ENCODE data around the gene TDRD7. TPM values are rescaled to one million over a fixed set of nuclear protein-coding genes. Genes with fewer than 3 reads are reported as not detected.

TDRD7 gene
- total and polyA plus RNA-seq, 9 of the 15 experiments (the other 6 are each of a cell fraction or from before 2014, with no cell fraction given), result 2.2 to 7.7 (median 5.2) TPM

GRCh38 chr9:97518909-97519307 lies 107.0 kb downstream of the TDRD7 start (continued):
- TF ChIP-seq E4F1 (CRISPR knock-in tag; IDR thresholded peaks at IDR 0.05; ENCODE audit: borderline replicate concordance) (no peak), NUFIP1 (IDR thresholded peaks at IDR 0.05; ENCODE audit: partially characterized antibody) (no peak), MAFG (tag; conservative IDR thresholded peaks at IDR 0.05) (peak; percentile 61), SRSF7 (optimal IDR thresholded peaks at IDR 0.05; ENCODE audit: low read depth, low read length) (no peak), SRF (CRISPR knock-in tag; IDR thresholded peaks at IDR 0.05) (peak in 1 of 2 experiments; percentile 43; a peak in 1 of 4 replicates), ZNF707 (CRISPR knock-in tag; conservative IDR thresholded peaks at IDR 0.05) (no peak), ZNF696 (CRISPR knock-in tag; conservative IDR thresholded peaks at IDR 0.05) (no peak), NFIX (CRISPR knock-in tag; IDR thresholded peaks at IDR 0.05; ENCODE audit: low read depth) (no peak), CREM (IDR thresholded peaks at IDR 0.05; ENCODE audit: low read depth) (no peak), RNF2 (IDR thresholded peaks at IDR 0.05) (no peak), ZNF644 (tag; IDR thresholded peaks at IDR 0.05; ENCODE audit: low read depth) (no peak), MLLT1 (IDR thresholded peaks at IDR 0.05) (no peak), CBFA2T2 (conservative IDR thresholded peaks at IDR 0.05) (no peak), MAFF (IDR thresholded peaks at IDR 0.05; ENCODE audit: low read length) (peak; percentile 52; the same call in 1 of the 2 replicates), ZNF639 (CRISPR knock-in tag; conservative IDR thresholded peaks at IDR 0.05 in 1 of 2, IDR thresholded peaks at IDR 0.05 in 1 of 2) (no peak), GABPA (tag; conservative IDR thresholded peaks at IDR 0.05; ENCODE audit: low read depth) (no peak)
- TF ChIP-seq, protein P1, sequence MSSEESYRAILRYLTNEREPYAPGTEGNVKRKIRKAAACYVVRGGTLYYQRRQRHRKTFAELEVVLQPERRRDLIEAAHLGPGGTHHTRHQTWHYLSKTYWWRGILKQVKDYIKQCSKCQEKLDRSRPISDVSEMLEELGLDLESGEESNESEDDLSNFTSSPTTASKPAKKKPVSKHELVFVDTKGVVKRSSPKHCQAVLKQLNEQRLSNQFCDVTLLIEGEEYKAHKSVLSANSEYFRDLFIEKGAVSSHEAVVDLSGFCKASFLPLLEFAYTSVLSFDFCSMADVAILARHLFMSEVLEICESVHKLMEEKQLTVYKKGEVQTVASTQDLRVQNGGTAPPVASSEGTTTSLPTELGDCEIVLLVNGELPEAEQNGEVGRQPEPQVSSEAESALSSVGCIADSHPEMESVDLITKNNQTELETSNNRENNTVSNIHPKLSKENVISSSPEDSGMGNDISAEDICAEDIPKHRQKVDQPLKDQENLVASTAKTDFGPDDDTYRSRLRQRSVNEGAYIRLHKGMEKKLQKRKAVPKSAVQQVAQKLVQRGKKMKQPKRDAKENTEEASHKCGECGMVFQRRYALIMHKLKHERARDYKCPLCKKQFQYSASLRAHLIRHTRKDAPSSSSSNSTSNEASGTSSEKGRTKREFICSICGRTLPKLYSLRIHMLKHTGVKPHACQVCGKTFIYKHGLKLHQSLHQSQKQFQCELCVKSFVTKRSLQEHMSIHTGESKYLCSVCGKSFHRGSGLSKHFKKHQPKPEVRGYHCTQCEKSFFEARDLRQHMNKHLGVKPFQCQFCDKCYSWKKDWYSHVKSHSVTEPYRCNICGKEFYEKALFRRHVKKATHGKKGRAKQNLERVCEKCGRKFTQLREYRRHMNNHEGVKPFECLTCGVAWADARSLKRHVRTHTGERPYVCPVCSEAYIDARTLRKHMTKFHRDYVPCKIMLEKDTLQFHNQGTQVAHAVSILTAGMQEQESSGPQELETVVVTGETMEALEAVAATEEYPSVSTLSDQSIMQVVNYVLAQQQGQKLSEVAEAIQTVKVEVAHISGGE (CRISPR knock-in tag; IDR thresholded peaks at IDR 0.05), result peak in 1 of 3 experiments; percentile 30; a peak in 1 of 6 replicates
- TF ChIP-seq, protein P2, sequence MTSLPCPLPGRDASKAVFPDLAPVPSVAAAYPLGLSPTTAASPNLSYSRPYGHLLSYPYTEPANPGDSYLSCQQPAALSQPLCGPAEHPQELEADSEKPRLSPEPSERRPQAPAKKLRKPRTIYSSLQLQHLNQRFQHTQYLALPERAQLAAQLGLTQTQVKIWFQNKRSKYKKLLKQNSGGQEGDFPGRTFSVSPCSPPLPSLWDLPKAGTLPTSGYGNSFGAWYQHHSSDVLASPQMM (CRISPR knock-in tag; IDR thresholded peaks at IDR 0.05), result no peak

Measured in K562 (cell line).